ENCODE data around the gene GP9.

DNA sequence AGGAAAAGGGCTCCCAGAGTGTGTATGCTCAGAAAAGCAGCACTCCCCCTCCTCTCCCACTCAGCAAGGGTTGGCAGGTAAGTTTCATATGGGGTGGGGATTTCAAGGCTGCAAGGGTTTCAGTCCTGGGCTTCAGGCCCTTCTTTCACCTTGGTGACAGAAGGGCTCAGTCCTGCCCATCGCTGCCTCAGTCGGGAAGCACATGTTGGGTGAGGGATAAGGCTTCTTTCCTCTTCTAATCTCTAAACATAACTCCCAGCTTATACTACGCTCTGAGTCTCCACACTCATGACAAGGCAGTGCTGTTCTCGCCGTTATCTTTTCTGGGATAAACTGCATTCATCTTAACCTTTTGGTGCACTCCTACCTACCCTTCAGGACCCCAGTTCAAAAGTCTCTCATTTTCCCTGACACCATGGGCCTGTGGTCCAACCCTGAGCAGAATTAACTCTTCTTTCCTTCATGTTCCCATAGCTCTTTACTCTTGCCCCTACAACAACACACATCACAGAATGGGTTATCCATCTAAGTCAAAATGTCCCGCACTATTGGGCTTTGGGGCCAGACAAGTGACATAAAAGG is 44.0 kb downstream of the GP9 start:
- TF ChIP-seq, protein P1, sequence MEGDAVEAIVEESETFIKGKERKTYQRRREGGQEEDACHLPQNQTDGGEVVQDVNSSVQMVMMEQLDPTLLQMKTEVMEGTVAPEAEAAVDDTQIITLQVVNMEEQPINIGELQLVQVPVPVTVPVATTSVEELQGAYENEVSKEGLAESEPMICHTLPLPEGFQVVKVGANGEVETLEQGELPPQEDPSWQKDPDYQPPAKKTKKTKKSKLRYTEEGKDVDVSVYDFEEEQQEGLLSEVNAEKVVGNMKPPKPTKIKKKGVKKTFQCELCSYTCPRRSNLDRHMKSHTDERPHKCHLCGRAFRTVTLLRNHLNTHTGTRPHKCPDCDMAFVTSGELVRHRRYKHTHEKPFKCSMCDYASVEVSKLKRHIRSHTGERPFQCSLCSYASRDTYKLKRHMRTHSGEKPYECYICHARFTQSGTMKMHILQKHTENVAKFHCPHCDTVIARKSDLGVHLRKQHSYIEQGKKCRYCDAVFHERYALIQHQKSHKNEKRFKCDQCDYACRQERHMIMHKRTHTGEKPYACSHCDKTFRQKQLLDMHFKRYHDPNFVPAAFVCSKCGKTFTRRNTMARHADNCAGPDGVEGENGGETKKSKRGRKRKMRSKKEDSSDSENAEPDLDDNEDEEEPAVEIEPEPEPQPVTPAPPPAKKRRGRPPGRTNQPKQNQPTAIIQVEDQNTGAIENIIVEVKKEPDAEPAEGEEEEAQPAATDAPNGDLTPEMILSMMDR (IDR thresholded peaks at IDR 0.05; ENCODE audit: low read depth, low read length), result no peak
- no peak for TF ChIP-seq EZH2phosphoT487 (IDR thresholded peaks at IDR 0.05; ENCODE audit: low read depth)

Measured in OCI-LY3 (cell line).